Measurements from ENCODE around the gene MTMR2. TPM values are rescaled to one million over a fixed set of nuclear protein-coding genes. Genes with fewer than 3 reads are reported as not detected.
A peak's percentile ranks its signal among the peaks of the same experiment; 100 is the strongest.

The MTMR2 gene
- 10 to 100 TPM; 36.3 to 40.1 TPM for total RNA-seq

- Mint-ChIP-seq H3K4me3 (peak within 1 kb of the TSS; percentile 94 to 98), H3K27ac (peak within 1 kb of the TSS; percentile 100), H3K36me3 (ENCODE audit: insufficient read depth in 2 of 2) (peaks cover 3 to 8% of the 10 kb centered on the region in 2 donors), H3K4me1 (ENCODE audit: low read depth) (peaks cover 33% of the 10 kb centered on the region), H3K27me3 (ENCODE audit: low read depth) (peaks cover 7% of the 10 kb centered on the region), H3K9me3 (no peaks in the 10 kb centered on the region)
- ATAC-seq (replicated peaks in 1 of 2) (peak; percentile 97 to 99), DNase-seq (peak; percentile 73 to 83)
These were observed at the start of gene MTMR2 for GRCh38 chr11:95923728-95924413. Gene MTMR2 (minus strand): TSS chr11:95924107. CDS start chr11:95923954, 153 bp downstream.

- no peak overlapping the region for H3K4me3 Mint-ChIP-seq
- no peaks in the 10 kb centered on the region for H3K27me3 Mint-ChIP-seq (ENCODE audit: low read depth)
- H3K36me3 Mint-ChIP-seq (ENCODE audit: insufficient read depth in 2 of 2), result peaks cover 0 to 4% of the 10 kb centered on the region in 2 donors
- no peak overlapping the region for H3K27ac Mint-ChIP-seq
- H3K9me3 Mint-ChIP-seq, result peaks cover 0 to 2% of the 10 kb centered on the region in 2 donors
- ATAC-seq (replicated peaks in 1 of 2) (no peak), DNase-seq (no peak)
- H3K4me1 Mint-ChIP-seq (ENCODE audit: low read depth), result no peaks in the 10 kb centered on the region
These were observed 48.2 kb upstream of the MTMR2 start for GRCh38 chr11:95972060-95972459.

GRCh38 chr11:95968585-95968984 lies 44.7 kb upstream of the MTMR2 start:
- no peak for ATAC-seq (replicated peaks in 1 of 2)
- no peak overlapping the region for H3K27ac Mint-ChIP-seq
- H3K4me3 Mint-ChIP-seq, result no peak overlapping the region
- no peak for DNase-seq
- H3K36me3 Mint-ChIP-seq (ENCODE audit: insufficient read depth in 2 of 2), result no peaks in the 10 kb centered on the region
- H3K4me1 Mint-ChIP-seq (ENCODE audit: low read depth), result no peaks in the 10 kb centered on the region
- peaks cover 0 to 2% of the 10 kb centered on the region in 2 donors for H3K9me3 Mint-ChIP-seq
- no peaks in the 10 kb centered on the region for H3K27me3 Mint-ChIP-seq (ENCODE audit: low read depth)

- Mint-ChIP-seq H3K4me1 (ENCODE audit: low read depth) (no peaks in the 10 kb centered on the region), H3K36me3 (ENCODE audit: insufficient read depth in 2 of 2) (no peaks in the 10 kb centered on the region), H3K4me3 (no peak overlapping the region), H3K9me3 (peaks cover 0 to 2% of the 10 kb centered on the region in 2 donors), H3K27me3 (ENCODE audit: low read depth) (no peaks in the 10 kb centered on the region), H3K27ac (no peak overlapping the region)
- ATAC-seq (replicated peaks in 1 of 2), result no peak
- DNase-seq, result no peak
These were observed 40.4 kb upstream of the MTMR2 start for GRCh38 chr11:95964281-95964680.

GRCh38 chr11:95961758-95962157 lies 37.9 kb upstream of the MTMR2 start:
- Mint-ChIP-seq H3K4me1 (ENCODE audit: low read depth) (no peaks in the 10 kb centered on the region), H3K9me3 (no peaks in the 10 kb centered on the region), H3K4me3 (no peak overlapping the region), H3K36me3 (ENCODE audit: insufficient read depth in 2 of 2) (no peaks in the 10 kb centered on the region), H3K27ac (no peak overlapping the region), H3K27me3 (ENCODE audit: low read depth) (no peaks in the 10 kb centered on the region)
- no peak for DNase-seq
- ATAC-seq (replicated peaks in 1 of 2), result no peak

GRCh38 chr11:95950905-95951304 lies 27.0 kb upstream of the MTMR2 start:
- no peak overlapping the region for H3K27ac Mint-ChIP-seq
- H3K9me3 Mint-ChIP-seq, result peaks cover 7 to 11% of the 10 kb centered on the region in 2 donors
- no peak for DNase-seq
- peaks cover 7 to 8% of the 10 kb centered on the region in 2 donors for H3K36me3 Mint-ChIP-seq (ENCODE audit: insufficient read depth in 2 of 2)
- no peak for ATAC-seq (replicated peaks in 1 of 2)
- H3K27me3 Mint-ChIP-seq (ENCODE audit: low read depth), result no peaks in the 10 kb centered on the region
- no peaks in the 10 kb centered on the region for H3K4me1 Mint-ChIP-seq (ENCODE audit: low read depth)
- H3K4me3 Mint-ChIP-seq, result no peak overlapping the region

GRCh38 chr11:95948637-95949036 lies 24.7 kb upstream of the MTMR2 start:
- no peaks in the 10 kb centered on the region for H3K27me3 Mint-ChIP-seq (ENCODE audit: low read depth)
- no peaks in the 10 kb centered on the region for H3K4me1 Mint-ChIP-seq (ENCODE audit: low read depth)
- no peak overlapping the region for H3K4me3 Mint-ChIP-seq
- H3K27ac Mint-ChIP-seq, result no peak overlapping the region
- peaks cover 18% of the 10 kb centered on the region in 2 donors for H3K36me3 Mint-ChIP-seq (ENCODE audit: insufficient read depth in 2 of 2)
- DNase-seq (no peak), ATAC-seq (replicated peaks in 1 of 2) (no peak)
- peaks cover 14 to 17% of the 10 kb centered on the region in 2 donors for H3K9me3 Mint-ChIP-seq

GRCh38 chr11:95944623-95945022 lies 20.7 kb upstream of the MTMR2 start:
- peaks cover 14 to 16% of the 10 kb centered on the region in 2 donors for H3K9me3 Mint-ChIP-seq
- DNase-seq, result no peak
- H3K4me1 Mint-ChIP-seq (ENCODE audit: low read depth), result no peaks in the 10 kb centered on the region
- ATAC-seq (replicated peaks in 1 of 2), result no peak
- no peaks in the 10 kb centered on the region for H3K27me3 Mint-ChIP-seq (ENCODE audit: low read depth)
- H3K27ac Mint-ChIP-seq, result no peak overlapping the region
- no peak overlapping the region for H3K4me3 Mint-ChIP-seq
- H3K36me3 Mint-ChIP-seq (ENCODE audit: insufficient read depth in 2 of 2), result peaks cover 18 to 20% of the 10 kb centered on the region in 2 donors

- no peak for ATAC-seq (replicated peaks in 1 of 2)
- no peak for DNase-seq
- Mint-ChIP-seq H3K27ac (no peak overlapping the region), H3K36me3 (ENCODE audit: insufficient read depth in 2 of 2) (peaks cover 13 to 14% of the 10 kb centered on the region in 2 donors), H3K9me3 (peaks cover 9 to 12% of the 10 kb centered on the region in 2 donors), H3K4me3 (no peak overlapping the region), H3K4me1 (ENCODE audit: low read depth) (no peaks in the 10 kb centered on the region), H3K27me3 (ENCODE audit: low read depth) (no peaks in the 10 kb centered on the region)
These were observed 19.6 kb upstream of the MTMR2 start for GRCh38 chr11:95943546-95943945.

GRCh38 chr11:95939091-95939490 lies 15.2 kb upstream of the MTMR2 start:
- DNase-seq (no peak), ATAC-seq (replicated peaks in 1 of 2) (no peak)
- no peak overlapping the region for H3K27ac Mint-ChIP-seq
- H3K4me1 Mint-ChIP-seq (ENCODE audit: low read depth), result no peaks in the 10 kb centered on the region
- H3K36me3 Mint-ChIP-seq (ENCODE audit: insufficient read depth in 2 of 2), result peaks cover 3 to 6% of the 10 kb centered on the region in 2 donors
- H3K4me3 Mint-ChIP-seq, result no peak overlapping the region
- no peaks in the 10 kb centered on the region for H3K27me3 Mint-ChIP-seq (ENCODE audit: low read depth)
- H3K9me3 Mint-ChIP-seq, result peaks cover 3 to 6% of the 10 kb centered on the region in 2 donors

GRCh38 chr11:95937358-95937757 lies 13.5 kb upstream of the MTMR2 start:
- H3K36me3 Mint-ChIP-seq (ENCODE audit: insufficient read depth in 2 of 2), result no peaks in the 10 kb centered on the region
- no peaks in the 10 kb centered on the region for H3K4me1 Mint-ChIP-seq (ENCODE audit: low read depth)

GRCh38 chr11:95933594-95933993 lies 9.7 kb upstream of the MTMR2 start:
- Mint-ChIP-seq H3K9me3 (peaks cover 6 to 7% of the 10 kb centered on the region in 2 donors), H3K27me3 (ENCODE audit: low read depth) (peaks cover 2% of the 10 kb centered on the region), H3K27ac (no peak overlapping the region), H3K4me1 (ENCODE audit: low read depth) (no peaks in the 10 kb centered on the region), H3K36me3 (ENCODE audit: insufficient read depth in 2 of 2) (peaks cover 7 to 8% of the 10 kb centered on the region in 2 donors), H3K4me3 (no peak overlapping the region)
- DNase-seq (no peak), ATAC-seq (replicated peaks in 1 of 2) (no peak)

More at GRCh38 chr11:95937358-95937757, 13.5 kb upstream of the MTMR2 start:
- DNase-seq (no peak), ATAC-seq (replicated peaks in 1 of 2) (no peak)
- H3K4me3 Mint-ChIP-seq, result no peak overlapping the region
- H3K27me3 Mint-ChIP-seq (ENCODE audit: low read depth), result no peaks in the 10 kb centered on the region
- peaks cover 0 to under 1% of the 10 kb centered on the region in 2 donors for H3K9me3 Mint-ChIP-seq
- no peak overlapping the region for H3K27ac Mint-ChIP-seq

GRCh38 chr11:95931916-95932315 lies 8.0 kb upstream of the MTMR2 start:
- no peak overlapping the region for H3K4me3 Mint-ChIP-seq
- H3K27ac Mint-ChIP-seq, result no peak overlapping the region
- H3K4me1 Mint-ChIP-seq (ENCODE audit: low read depth), result no peaks in the 10 kb centered on the region
- ATAC-seq (replicated peaks in 1 of 2), result no peak
- no peak for DNase-seq
- peaks cover 6 to 7% of the 10 kb centered on the region in 2 donors for H3K9me3 Mint-ChIP-seq
- peaks cover 7% of the 10 kb centered on the region for H3K27me3 Mint-ChIP-seq (ENCODE audit: low read depth)
- H3K36me3 Mint-ChIP-seq (ENCODE audit: insufficient read depth in 2 of 2), result peaks cover 7 to 8% of the 10 kb centered on the region in 2 donors

- ATAC-seq (replicated peaks in 1 of 2) (no peak), DNase-seq (no peak)
- no peak overlapping the region for H3K4me3 Mint-ChIP-seq
- H3K27me3 Mint-ChIP-seq (ENCODE audit: low read depth), result peaks cover 7% of the 10 kb centered on the region
- peaks cover 6 to 7% of the 10 kb centered on the region in 2 donors for H3K9me3 Mint-ChIP-seq
- no peak overlapping the region for H3K27ac Mint-ChIP-seq
- H3K4me1 Mint-ChIP-seq (ENCODE audit: low read depth), result no peaks in the 10 kb centered on the region
- H3K36me3 Mint-ChIP-seq (ENCODE audit: insufficient read depth in 2 of 2), result peaks cover 7 to 8% of the 10 kb centered on the region in 2 donors
These were observed 7.0 kb upstream of the MTMR2 start for GRCh38 chr11:95930948-95931347.
